Uterus (tissue), 4 donors: ENCODE results near the gene JMY. TPM values are rescaled to one million over a fixed set of nuclear protein-coding genes. Genes with fewer than 3 reads are reported as not detected.

Source experiments
- DNase-seq, 2 donors: peaks; one replicate each; pipeline ENCODE4 v3.0.0-alpha.2; 2019 to 2020
- H3K27ac ChIP-seq, 2 donors: fragments of 200-600 bp; sonication (generic); 1 replicate in 1 of 2; 2 replicates in 1 of 2; pipeline ENCODE4 v1.5.1; 2016 to 2018
- H3K27me3 ChIP-seq, 2 donors: fragments of 200-600 bp; sonication (generic); one replicate each; pipeline ENCODE4 v1.5.1; 2018 to 2019; ENCODE audit warnings: control low read depth in 1 of 2
- H3K36me3 ChIP-seq, 2 donors: fragments of 200-600 bp; sonication (generic); one replicate each; pipeline ENCODE4 v1.5.1; 2019; ENCODE audit warnings: control low read depth in 1 of 2
- H3K4me1 ChIP-seq, 2 donors: fragments of 200-600 bp; sonication (generic); one replicate each; pipeline ENCODE4 v1.5.1; 2018 to 2019; ENCODE audit warnings: control low read depth in 1 of 2
- H3K4me3 ChIP-seq, 2 donors: fragments of 200-600 bp; sonication (generic); 1 replicate in 1 of 2; 2 replicates in 1 of 2; pipeline ENCODE4 v1.5.1; 2018 to 2019; ENCODE audit warnings: mild to moderate bottlenecking in 1 of 2
- H3K9me3 ChIP-seq, 2 donors: fragments of 200-600 bp; sonication (generic); one replicate each; pipeline ENCODE4 v1.5.1; 2019; ENCODE audit warnings: control low read depth in 1 of 2
- POLR2A ChIP-seq, 2 donors: fragments of 450-650 bp; IDR thresholded peaks; one replicate each; pipeline ENCODE4 v1.6.1; 2016; ENCODE audit warnings: antibody characterized with exemption in 2 of 2, mild to moderate bottlenecking in 1 of 2, moderate library complexity in 1 of 2
- intact Hi-C: fragments of 100-400 bp; cut with DNase I; formaldehyde crosslinking; loops from one replicate; pipeline ENCODE4 v1.15.1; 2023; ENCODE audit warnings: low total_unique reads
- total RNA-seq, 4 donors: library from RNA; depleted of rRNA in 3 of 4; stranded (reverse); fragments of >200 nt in 3 of 4; gene quantifications; one replicate each; pipeline versions ENCODE4 v1.1.0 to v1.2.4, GENCODE V29; 2014 to 2023
- TF ChIP-seq, protein P1 (sequence below), 4 experiments: fragments of 200-600 bp in 2 of 4; fragments of 450-650 bp in 2 of 4; sonication (generic) in 2 of 4; IDR thresholded peaks; one replicate each; pipeline ENCODE4 v1.5.1; 2016 to 2019; ENCODE audit warnings: antibody characterized with exemption in 4 of 4, mild to moderate bottlenecking in 2 of 4, moderate library complexity in 1 of 4
- donor health status: DM: yes; HTN: yes; CAD: no.

Gene JMY
- total RNA-seq, 4 donors from 2014 or later: 11.5 to 41.3 (median 15.5) TPM

DNA sequence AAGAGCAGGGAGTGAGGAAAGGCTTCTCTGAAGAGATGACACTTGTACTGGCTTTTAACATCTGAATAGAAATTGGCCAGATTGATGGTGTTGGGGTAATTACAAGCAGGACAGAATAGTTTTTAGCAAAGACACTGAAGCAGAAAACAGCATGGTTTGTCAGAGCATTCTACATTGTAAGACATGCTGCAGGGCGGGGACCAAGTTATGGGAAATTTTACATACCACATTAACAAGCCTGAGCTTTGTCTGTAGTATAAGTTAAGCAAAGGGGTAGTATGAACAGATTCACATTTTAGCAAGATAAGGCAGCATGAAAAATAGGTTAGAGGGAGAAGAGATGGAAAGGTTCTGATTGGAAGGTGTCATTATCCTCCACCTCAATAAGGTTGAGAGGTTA is 66.5 kb downstream of the JMY start:
- Histone ChIP-seq H3K4me1 (no peaks in the 10 kb centered on the region), H3K27ac (no peak overlapping the region), H3K4me3 (no peak overlapping the region), H3K36me3 (no peaks in the 10 kb centered on the region), H3K27me3 (no peaks in the 10 kb centered on the region), H3K9me3 (no peaks in the 10 kb centered on the region)
- intact Hi-C loops: no loop called here
- TF ChIP-seq, protein P1, sequence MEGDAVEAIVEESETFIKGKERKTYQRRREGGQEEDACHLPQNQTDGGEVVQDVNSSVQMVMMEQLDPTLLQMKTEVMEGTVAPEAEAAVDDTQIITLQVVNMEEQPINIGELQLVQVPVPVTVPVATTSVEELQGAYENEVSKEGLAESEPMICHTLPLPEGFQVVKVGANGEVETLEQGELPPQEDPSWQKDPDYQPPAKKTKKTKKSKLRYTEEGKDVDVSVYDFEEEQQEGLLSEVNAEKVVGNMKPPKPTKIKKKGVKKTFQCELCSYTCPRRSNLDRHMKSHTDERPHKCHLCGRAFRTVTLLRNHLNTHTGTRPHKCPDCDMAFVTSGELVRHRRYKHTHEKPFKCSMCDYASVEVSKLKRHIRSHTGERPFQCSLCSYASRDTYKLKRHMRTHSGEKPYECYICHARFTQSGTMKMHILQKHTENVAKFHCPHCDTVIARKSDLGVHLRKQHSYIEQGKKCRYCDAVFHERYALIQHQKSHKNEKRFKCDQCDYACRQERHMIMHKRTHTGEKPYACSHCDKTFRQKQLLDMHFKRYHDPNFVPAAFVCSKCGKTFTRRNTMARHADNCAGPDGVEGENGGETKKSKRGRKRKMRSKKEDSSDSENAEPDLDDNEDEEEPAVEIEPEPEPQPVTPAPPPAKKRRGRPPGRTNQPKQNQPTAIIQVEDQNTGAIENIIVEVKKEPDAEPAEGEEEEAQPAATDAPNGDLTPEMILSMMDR (IDR thresholded peaks at IDR 0.05): no peak
- no peak for TF ChIP-seq POLR2A (IDR thresholded peaks at IDR 0.05)
- DNase-seq: no peak

- no peaks in the 10 kb centered on the region for H3K9me3 ChIP-seq
- intact Hi-C loops: no loop called here
- DNase-seq: no peak
- TF ChIP-seq, protein P1 (IDR thresholded peaks at IDR 0.05): no peak
- TF ChIP-seq POLR2A (IDR thresholded peaks at IDR 0.05): no peak
- no peaks in the 10 kb centered on the region for H3K27me3 ChIP-seq
- no peak overlapping the region for H3K4me3 ChIP-seq
- H3K27ac ChIP-seq: no peak overlapping the region
- H3K36me3 ChIP-seq: no peaks in the 10 kb centered on the region
- no peaks in the 10 kb centered on the region for H3K4me1 ChIP-seq
Measured at GRCh38 chr5:79305706-79306105, 69.8 kb downstream of the JMY start.

- H3K27me3 ChIP-seq: no peaks in the 10 kb centered on the region
- no peaks in the 10 kb centered on the region for H3K4me1 ChIP-seq
- no peaks in the 10 kb centered on the region for H3K9me3 ChIP-seq
- TF ChIP-seq, protein P1 (IDR thresholded peaks at IDR 0.05): no peak
- TF ChIP-seq POLR2A (IDR thresholded peaks at IDR 0.05): no peak
- intact Hi-C loops: no loop called here
- no peaks in the 10 kb centered on the region for H3K36me3 ChIP-seq
- no peak overlapping the region for H3K4me3 ChIP-seq
- no peak for DNase-seq
- no peak overlapping the region for H3K27ac ChIP-seq
Measured at GRCh38 chr5:79318935-79319614, 83.1 kb downstream of the JMY start.

- no peaks in the 10 kb centered on the region for H3K27me3 ChIP-seq
- intact Hi-C loops: no loop called here
- H3K27ac ChIP-seq: no peak overlapping the region
- TF ChIP-seq, protein P1 (IDR thresholded peaks at IDR 0.05): no peak
- TF ChIP-seq POLR2A (IDR thresholded peaks at IDR 0.05): no peak
- H3K4me1 ChIP-seq: no peaks in the 10 kb centered on the region
- no peaks in the 10 kb centered on the region for H3K9me3 ChIP-seq
- DNase-seq: no peak
- H3K4me3 ChIP-seq: no peak overlapping the region
- H3K36me3 ChIP-seq: no peaks in the 10 kb centered on the region
Measured at GRCh38 chr5:79329453-79329852, 93.5 kb downstream of the JMY start.

DNA sequence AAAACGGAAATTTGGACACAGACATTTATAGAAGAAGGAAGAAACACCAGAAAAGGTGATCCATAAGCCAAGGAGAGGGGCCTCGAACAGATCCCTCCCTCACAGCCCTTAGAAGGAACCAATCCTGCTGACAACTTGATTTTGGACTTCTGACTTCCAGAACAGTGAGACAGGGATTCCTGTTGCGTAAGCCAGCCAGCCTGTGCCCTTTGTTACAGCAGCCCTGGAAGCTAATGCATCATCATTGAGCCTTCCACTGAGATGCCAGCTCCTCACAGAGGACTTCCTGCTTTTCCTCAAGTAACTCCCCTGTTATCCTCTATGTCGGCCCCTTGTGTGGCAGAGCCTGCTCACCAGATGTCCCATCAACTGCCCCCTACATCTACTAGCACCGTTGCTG is 94.1 kb downstream of the JMY start:
- Histone ChIP-seq H3K27me3 (no peaks in the 10 kb centered on the region), H3K4me1 (no peaks in the 10 kb centered on the region), H3K27ac (no peak overlapping the region), H3K36me3 (no peaks in the 10 kb centered on the region), H3K4me3 (no peak overlapping the region), H3K9me3 (no peaks in the 10 kb centered on the region)
- intact Hi-C loops: no loop called here
- no peak for DNase-seq
- TF ChIP-seq POLR2A (IDR thresholded peaks at IDR 0.05): no peak
- TF ChIP-seq, protein P1 (IDR thresholded peaks at IDR 0.05): no peak
